Neural cell (in vitro differentiated cells): Measurements from ENCODE around the gene RPS27L.

Experiments used
- CTCF ChIP-seq: fragments of 450-650 bp; IDR thresholded peaks from 2 replicates; pipeline ENCODE4 v1.5.1; 2014; ENCODE audit warnings: antibody characterized with exemption, mild to moderate bottlenecking, moderate library complexity; ENCODE audit not compliant: poor library complexity, severe bottlenecking
- EP300 ChIP-seq: fragments of 450-650 bp; conservative IDR thresholded peaks from 2 replicates; pipeline ENCODE4 v1.6.1; 2014; ENCODE audit warnings: antibody characterized with exemption, mild to moderate bottlenecking, moderate library complexity; ENCODE audit not compliant: poor library complexity, severe bottlenecking
- EZH2 ChIP-seq: fragments of 200-600, 300-800 bp; shearing (Covaris generic), sonication (generic); IDR thresholded peaks from 2 replicates; pipeline ENCODE4 v1.6.1; 2014; ENCODE audit warnings: antibody characterized with exemption, low read length, borderline replicate concordance, mild to moderate bottlenecking; ENCODE audit not compliant: insufficient read depth, poor library complexity, severe bottlenecking
- MXI1 ChIP-seq: fragments of 450-650 bp; conservative IDR thresholded peaks from 2 replicates; pipeline ENCODE4 v1.6.1; 2014; ENCODE audit warnings: antibody characterized with exemption, mild to moderate bottlenecking; ENCODE audit not compliant: poor library complexity, severe bottlenecking
- POLR2AphosphoS5 ChIP-seq: IDR thresholded peaks from 2 replicates; pipeline ENCODE4 v1.6.1; 2012
- RAD21 ChIP-seq: fragments of 450-650 bp; conservative IDR thresholded peaks from 2 replicates; pipeline ENCODE4 v1.6.1; 2014; ENCODE audit warnings: antibody characterized with exemption, mild to moderate bottlenecking, moderate library complexity
- REST ChIP-seq: IDR thresholded peaks from 2 replicates; pipeline ENCODE4 v1.6.1; 2012; ENCODE audit warnings: borderline replicate concordance
- SMC3 ChIP-seq: fragments of 450-650 bp; conservative IDR thresholded peaks from 2 replicates; pipeline ENCODE4 v1.6.1; 2014; ENCODE audit warnings: antibody characterized with exemption, mild to moderate bottlenecking, moderate library complexity; ENCODE audit not compliant: poor library complexity
- TAF1 ChIP-seq: IDR thresholded peaks from 2 replicates; pipeline ENCODE4 v1.6.1; 2012; ENCODE audit warnings: low read depth

DNA sequence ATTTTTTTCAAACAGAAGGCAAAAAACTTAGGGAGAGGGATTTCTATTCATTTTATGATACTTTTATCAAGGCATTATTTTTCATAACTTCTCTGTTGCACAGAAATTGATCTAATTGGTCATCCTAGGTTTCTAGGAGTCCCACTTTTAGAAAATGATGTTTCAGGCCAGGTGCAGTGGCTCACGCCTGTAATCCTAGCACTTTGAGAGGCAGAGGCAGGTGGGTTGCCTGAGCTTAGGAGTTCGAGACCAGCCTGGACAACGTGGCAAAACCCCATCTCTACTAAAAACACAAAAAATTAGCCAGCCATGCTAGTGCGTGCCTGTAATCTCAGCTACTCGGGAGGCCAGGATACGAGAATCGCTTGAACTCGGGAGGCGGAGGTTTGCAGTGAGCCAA, 32.8 kb downstream of the RPS27L start:
- TF ChIP-seq RAD21 (no peak), CTCF (no peak), POLR2AphosphoS5 (no peak), EZH2 (no peak), MXI1 (no peak), TAF1 (no peak), REST (no peak), EP300 (no peak), SMC3 (no peak)
